ENCODE results near the gene RNPEPL1.
"Not testable (repeated sequence)": the region's sequence is repeated elsewhere in the genome, so short reads cannot be mapped to it uniquely, and the experiment has no call there.

The RNPEPL1 gene

DNA sequence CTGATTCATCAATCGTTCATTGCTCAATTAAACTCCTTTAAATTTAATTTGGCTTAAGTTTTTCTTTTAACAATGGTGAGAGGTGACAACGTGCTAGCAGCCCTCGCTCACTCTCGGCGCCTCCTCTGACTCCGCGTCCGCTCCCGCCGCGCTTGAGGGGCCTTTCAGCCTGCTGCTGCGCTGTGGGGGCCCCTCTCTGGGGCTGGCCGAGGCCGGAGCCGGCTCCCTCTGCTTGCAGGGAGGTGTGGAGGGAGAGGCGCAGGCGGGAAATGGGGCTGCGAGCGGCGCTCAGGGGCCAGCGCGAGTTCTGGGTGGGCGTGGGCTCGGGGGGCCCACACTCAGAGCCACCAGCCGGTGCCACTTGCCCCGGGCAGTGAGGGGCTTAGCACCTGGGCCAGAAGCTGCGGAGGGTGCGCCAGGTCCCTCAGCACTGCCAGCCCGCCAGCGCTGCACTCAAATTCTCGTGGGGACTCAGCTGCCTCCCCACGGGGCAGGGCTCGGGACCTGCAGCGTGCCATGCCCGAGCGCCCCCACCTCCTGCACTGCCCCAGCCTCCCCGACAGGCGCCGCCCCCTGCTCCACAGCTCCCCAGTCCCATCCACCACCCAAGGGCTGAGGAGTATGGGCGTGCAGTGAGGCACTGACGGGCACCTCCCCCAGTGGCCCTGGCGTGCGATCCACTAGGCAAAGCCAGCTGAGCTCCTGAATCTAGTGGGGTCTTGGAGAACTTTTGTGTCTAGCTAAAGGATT is 30.1 kb upstream of the RNPEPL1 start:
- no peak for DNase-seq (ENCODE audit: extremely low read depth in 1 of 2, low read depth in 1 of 2)

DNA sequence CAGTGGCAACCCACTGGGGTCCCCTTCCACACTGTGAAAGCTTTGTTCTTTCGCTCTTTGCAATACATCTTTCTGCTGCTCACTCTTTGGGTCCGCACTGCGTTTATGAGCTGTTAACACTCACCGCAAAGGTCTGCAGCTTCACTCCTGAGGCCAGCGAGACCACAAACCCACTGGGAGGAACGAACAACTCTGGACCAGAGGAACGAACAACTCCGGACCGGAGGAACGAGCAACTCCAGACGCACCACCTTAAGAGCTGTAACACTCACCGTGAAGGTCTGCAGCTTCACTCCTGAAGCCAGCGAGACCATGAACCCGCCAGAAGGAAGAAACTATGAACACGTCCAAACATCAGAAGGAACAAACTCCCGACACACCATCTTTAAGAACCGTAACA is 29.2 kb upstream of the RNPEPL1 start:
- not testable (repeated sequence) for DNase-seq (ENCODE audit: extremely low read depth in 1 of 2, low read depth in 1 of 2)

- DNase-seq (ENCODE audit: extremely low read depth in 1 of 2, low read depth in 1 of 2) = no peak
These were observed 28.4 kb upstream of the RNPEPL1 start for GRCh38 chr2:240539906-240540305.

- no peak for DNase-seq (ENCODE audit: extremely low read depth in 1 of 2, low read depth in 1 of 2)
These were observed 17.0 kb upstream of the RNPEPL1 start for GRCh38 chr2:240551288-240551687.

DNA sequence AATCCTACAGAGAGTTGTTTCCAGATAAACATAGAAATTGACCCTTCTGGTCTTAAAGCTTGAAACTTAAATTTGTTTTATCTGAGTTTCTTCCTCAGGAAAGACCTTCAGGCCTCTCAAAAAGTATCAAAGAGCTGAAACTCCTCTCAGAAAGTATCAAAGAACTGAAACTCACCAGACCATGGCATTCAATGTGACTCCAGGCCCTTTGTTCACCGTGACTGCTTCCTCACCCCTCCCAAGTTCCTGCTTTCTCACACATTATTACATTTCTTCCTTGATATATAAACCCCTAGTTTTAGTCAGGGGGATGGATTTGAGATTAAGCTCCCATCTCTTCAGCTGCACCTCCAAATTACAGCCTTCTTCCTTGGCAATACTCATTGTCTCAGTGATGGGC is 16.5 kb upstream of the RNPEPL1 start:
- DNase-seq (ENCODE audit: extremely low read depth in 1 of 2, low read depth in 1 of 2) = no peak

- DNase-seq (ENCODE audit: extremely low read depth in 1 of 2, low read depth in 1 of 2) = no peak
These were observed 14.3 kb upstream of the RNPEPL1 start for GRCh38 chr2:240553956-240554480.

DNA sequence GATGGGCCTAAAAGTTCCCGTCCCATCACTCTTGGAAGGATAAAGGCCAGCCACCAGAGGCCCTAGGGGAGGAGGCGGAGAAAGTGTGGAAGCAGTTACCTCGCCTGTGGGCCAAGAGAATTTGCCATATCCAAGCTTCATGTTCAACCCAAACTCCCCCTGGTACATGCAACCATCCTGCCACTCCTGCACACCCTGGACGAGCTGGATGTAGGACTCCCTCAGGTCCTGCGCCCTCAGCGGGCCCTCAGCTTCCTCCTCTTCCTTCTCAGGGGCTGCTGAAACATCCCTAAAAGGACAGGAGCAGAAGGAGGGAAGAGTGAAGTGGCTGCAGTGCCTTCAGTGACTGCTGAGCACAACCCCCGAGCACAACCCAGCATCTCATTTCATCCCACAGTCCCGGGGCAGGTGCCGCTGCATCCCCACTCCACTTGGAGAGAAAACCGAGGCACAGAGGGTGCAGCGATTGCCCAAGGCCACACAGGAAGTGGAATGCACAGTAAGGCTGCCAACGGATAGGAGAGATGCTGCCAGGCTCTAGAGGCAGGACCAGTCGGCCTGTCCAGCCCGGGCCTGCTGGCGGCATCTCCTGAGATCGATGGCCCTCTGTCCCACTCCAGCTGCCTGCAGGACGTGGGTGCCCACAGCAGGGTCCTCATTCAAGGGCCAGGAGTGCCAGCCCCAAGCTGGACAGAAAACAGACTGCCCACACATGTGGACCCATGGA is 13.4 kb upstream of the RNPEPL1 start:
- DNase-seq (ENCODE audit: extremely low read depth in 1 of 2, low read depth in 1 of 2) = no peak

- no peak for DNase-seq (ENCODE audit: extremely low read depth in 1 of 2, low read depth in 1 of 2)
These were observed 12.6 kb upstream of the RNPEPL1 start for GRCh38 chr2:240555541-240556250.

- DNase-seq (ENCODE audit: extremely low read depth in 1 of 2, low read depth in 1 of 2) = no peak
These were observed 11.7 kb upstream of the RNPEPL1 start for GRCh38 chr2:240556553-240557100.

- no peak for DNase-seq (ENCODE audit: extremely low read depth in 1 of 2, low read depth in 1 of 2)
These were observed 11.1 kb upstream of the RNPEPL1 start for GRCh38 chr2:240557101-240557751.

DNA sequence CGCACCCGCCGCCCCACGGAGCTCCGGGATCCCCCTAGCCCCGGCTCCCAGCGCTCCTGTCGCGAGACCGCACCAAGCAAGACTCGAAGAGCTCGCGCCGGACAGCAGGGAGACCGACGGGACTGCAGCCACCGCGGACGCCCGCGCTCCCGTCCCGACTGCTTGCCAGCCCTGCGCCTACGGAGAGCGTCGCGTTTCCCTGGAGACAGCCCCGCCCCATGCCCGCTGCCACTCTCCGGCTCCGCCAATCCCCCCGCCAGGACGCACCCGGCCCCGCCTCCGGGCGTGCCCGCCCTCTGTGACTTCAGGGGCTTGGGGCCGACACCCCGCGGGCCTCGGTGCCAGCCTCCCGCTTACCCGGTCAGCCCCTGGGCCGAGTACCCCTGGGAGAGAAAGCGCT is 10.5 kb upstream of the RNPEPL1 start, which contains the start of gene ANKMY1:
ANKMY1 (minus strand) TSS at position 181 of the 400 bp plus-strand sequence. CDS start 653 bp downstream, outside the sequence.
- DNase-seq (ENCODE audit: extremely low read depth in 1 of 2, low read depth in 1 of 2) = peak; percentile 58 to 70

DNA sequence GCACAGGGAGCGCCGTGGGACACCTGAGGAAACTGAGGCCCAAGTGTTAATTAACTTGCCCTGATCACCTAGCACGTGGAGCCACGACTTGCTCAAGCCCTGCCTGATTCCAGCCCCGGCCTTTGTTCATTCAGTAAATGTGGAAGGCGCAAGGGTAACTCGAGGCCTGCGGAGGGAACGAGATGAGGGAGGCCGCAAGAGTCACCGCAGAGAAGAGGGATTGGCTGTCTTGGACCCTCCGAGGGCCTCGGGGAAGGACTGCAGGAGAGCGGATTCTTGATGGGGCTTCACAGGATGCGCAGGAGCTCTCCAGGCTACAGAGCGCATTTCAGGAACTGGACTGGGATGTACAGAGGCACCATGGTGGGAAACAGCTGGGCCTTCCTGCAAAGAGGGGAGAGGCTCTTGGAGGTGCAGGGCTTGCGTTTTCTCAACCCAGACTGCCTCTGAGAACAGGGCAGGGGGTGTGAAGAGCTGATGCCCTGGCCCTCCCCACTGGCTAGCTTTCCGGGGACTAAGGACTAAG is 10.0 kb upstream of the RNPEPL1 start:
- no peak for DNase-seq (ENCODE audit: extremely low read depth in 1 of 2, low read depth in 1 of 2)

DNA sequence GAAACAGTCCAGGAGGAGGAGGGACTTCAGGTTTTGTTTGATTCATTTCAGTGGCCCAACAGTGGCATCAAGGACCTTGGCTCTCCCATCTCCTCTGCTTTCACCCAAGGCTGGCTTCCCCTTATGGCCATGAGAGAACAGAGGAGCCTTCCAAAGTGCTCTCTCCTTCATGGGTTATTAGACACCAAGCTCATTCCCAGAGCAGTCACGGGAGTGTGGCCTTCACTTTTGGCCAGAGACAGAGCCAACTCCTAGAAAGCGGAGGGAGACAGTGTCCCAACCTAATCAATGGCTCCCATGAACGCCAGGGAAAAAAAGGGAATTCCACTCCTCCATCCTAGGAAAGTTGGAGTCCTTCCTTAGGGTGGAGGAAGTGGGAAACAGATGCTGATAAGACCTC is 9.0 kb upstream of the RNPEPL1 start:
- no peak for DNase-seq (ENCODE audit: extremely low read depth in 1 of 2, low read depth in 1 of 2)

- DNase-seq (ENCODE audit: extremely low read depth in 1 of 2, low read depth in 1 of 2) = peak; percentile 85 to 90
These were observed 8.2 kb upstream of the RNPEPL1 start, which contains the start of gene DUSP28 for GRCh38 chr2:240560084-240560479. TSS of gene DUSP28 (plus strand) at chr2:240560357. CDS start at chr2:240560685, 328 bp downstream.

DNA sequence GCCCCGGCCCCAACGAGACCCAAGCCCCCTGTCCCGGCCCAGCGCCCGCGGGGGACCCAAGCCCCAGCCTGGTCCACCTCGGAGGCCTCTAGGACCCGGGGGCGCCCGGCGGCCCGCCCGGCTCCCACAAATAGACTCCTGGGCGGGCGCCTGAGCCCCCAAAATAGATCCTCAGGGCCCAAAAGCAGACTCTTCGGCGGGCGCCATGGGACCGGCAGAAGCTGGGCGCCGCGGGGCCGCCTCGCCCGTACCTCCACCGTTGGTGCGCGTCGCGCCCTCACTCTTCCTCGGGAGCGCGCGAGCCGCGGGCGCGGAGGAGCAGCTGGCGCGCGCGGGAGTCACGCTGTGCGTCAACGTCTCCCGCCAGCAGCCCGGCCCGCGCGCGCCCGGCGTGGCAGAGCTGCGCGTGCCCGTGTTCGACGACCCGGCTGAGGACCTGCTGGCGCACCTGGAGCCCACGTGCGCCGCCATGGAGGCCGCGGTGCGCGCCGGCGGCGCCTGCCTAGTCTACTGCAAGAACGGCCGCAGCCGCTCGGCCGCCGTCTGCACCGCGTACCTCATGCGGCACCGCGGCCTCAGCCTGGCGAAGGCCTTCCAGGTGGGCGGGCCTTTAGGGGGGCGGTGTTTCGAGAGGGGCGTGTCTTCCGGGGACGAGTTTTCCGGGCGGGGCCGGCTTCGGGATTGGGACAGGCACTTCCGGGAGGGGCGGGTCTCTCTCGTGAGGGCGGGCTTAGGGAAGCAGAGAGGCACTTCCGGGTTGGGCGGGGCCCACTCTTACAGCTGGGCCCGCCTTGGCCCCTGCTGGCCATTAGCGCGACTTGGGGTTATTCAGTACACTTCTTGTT is 7.6 kb upstream of the RNPEPL1 start:
- DNase-seq (ENCODE audit: extremely low read depth in 1 of 2, low read depth in 1 of 2) = peak; percentile 96 to 99

- DNase-seq (ENCODE audit: extremely low read depth in 1 of 2, low read depth in 1 of 2) = no peak
These were observed 6.8 kb upstream of the RNPEPL1 start for GRCh38 chr2:240561325-240561971.

DNA sequence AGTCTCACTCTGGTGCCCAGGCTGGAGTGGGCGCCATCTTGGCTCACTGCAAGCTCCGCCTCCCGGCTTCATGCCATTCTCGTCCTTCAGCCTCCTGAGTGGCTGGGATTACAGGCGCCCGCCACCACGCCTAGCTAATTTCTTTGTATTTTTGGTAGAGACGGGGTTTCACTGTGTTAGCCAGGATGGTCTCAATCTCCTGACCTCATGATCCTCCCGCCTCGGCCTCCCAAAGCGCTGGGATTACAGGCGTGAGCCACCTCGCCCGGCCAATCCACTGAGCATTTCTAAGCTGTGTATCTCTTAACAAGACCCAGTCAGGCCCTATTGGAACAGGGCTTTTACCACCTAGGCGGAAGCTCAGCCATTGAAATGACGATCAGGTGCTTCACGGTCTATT is 5.1 kb upstream of the RNPEPL1 start:
- not testable (repeated sequence) for DNase-seq (ENCODE audit: extremely low read depth in 1 of 2, low read depth in 1 of 2)

- no peak for DNase-seq (ENCODE audit: extremely low read depth in 1 of 2, low read depth in 1 of 2)
These were observed 4.2 kb upstream of the RNPEPL1 start for GRCh38 chr2:240563951-240564560.
